Prostate gland (tissue), 2 donors: ENCODE data around the gene PBXIP1.

ENCODE experiments used
- CTCF ChIP-seq, 4 experiments: fragments of 200-600 bp in 2 of 4; fragments of 450-650 bp in 2 of 4; sonication (generic) in 2 of 4; IDR thresholded peaks; 1 replicate in 3 of 4; 2 replicates in 1 of 4; pipeline ENCODE4 v1.5.1; 2016 to 2019; ENCODE audit warnings: antibody characterized with exemption in 4 of 4, mild to moderate bottlenecking in 2 of 4, moderate library complexity in 2 of 4
- POLR2AphosphoS5 ChIP-seq: sonication (generic); formaldehyde crosslinking; IDR thresholded peaks from one replicate; pipeline ENCODE4 v1.6.1; 2017; ENCODE audit warnings: antibody characterized with exemption

- TF ChIP-seq CTCF (IDR thresholded peaks at IDR 0.05) = no peak
- TF ChIP-seq POLR2AphosphoS5 = no peak
These were observed 16.3 kb upstream of the PBXIP1 start for GRCh38 chr1:154972213-154972516.
